MM.1S (cell line): ENCODE measurements around the gene GDAP2.

Experiments used
- DNase-seq: peaks from one replicate; pipeline ENCODE4 v3.0.0-alpha.2; 2015
- H2AFZ ChIP-seq: fragments of 300-600 bp; sonication (generic); 2 replicates; pipeline ENCODE4 v1.6.0; 2016; ENCODE audit warnings: antibody characterized with exemption, low read length
- H3F3A ChIP-seq: fragments of 300-600 bp; sonication (generic); 2 replicates; pipeline ENCODE4 v1.6.1; 2016; ENCODE audit warnings: mild to moderate bottlenecking, antibody characterized with exemption, low read length, moderate library complexity, mixed read lengths; ENCODE audit not compliant: insufficient read depth
- H3K27ac ChIP-seq: fragments of 300-600 bp; sonication (generic); 2 replicates; pipeline ENCODE4 v1.5.1; 2016; ENCODE audit warnings: mild to moderate bottlenecking, low read length
- H3K27me3 ChIP-seq: fragments of 300-600 bp; sonication (generic); replicated peaks from 2 replicates; pipeline ENCODE4 v1.6.0; 2016; ENCODE audit warnings: low read length; ENCODE audit not compliant: insufficient read depth
- H3K36me3 ChIP-seq: fragments of 300-600 bp; sonication (generic); replicated peaks from 2 replicates; pipeline ENCODE4 v1.6.1; 2016; ENCODE audit warnings: mild to moderate bottlenecking, low read length, mixed read lengths; ENCODE audit not compliant: insufficient read depth
- H3K4me1 ChIP-seq: fragments of 300-600 bp; sonication (generic); 2 replicates; pipeline ENCODE4 v1.6.1; 2016; ENCODE audit warnings: low read length, mixed read lengths
- H3K4me2 ChIP-seq: fragments of 300-600 bp; sonication (generic); 2 replicates; pipeline ENCODE4 v1.6.0; 2016; ENCODE audit warnings: low read depth, low read length
- H3K4me3 ChIP-seq: fragments of 300-600 bp; sonication (generic); 2 replicates; pipeline ENCODE4 v1.5.1; 2016; ENCODE audit warnings: low read length, mixed read lengths
- H3K79me2 ChIP-seq: fragments of 300-600 bp; sonication (generic); 2 replicates; pipeline ENCODE4 v1.6.1; 2016; ENCODE audit warnings: mixed run types, low read length, mixed read lengths
- H3K9ac ChIP-seq: fragments of 300-600 bp; sonication (generic); 2 replicates; pipeline ENCODE4 v1.6.1; 2016; ENCODE audit warnings: low read length, mixed read lengths
- H3K9me2 ChIP-seq: fragments of 300-600 bp; sonication (generic); replicated peaks from 2 replicates; pipeline ENCODE4 v1.6.1; 2016; ENCODE audit warnings: mild to moderate bottlenecking, low read length, mixed read lengths; ENCODE audit not compliant: insufficient read depth
- H3K9me3 ChIP-seq: fragments of 300-600 bp; sonication (generic); replicated peaks from 2 replicates; pipeline ENCODE4 v1.6.1; 2016; ENCODE audit warnings: mild to moderate bottlenecking, low read length, mixed read lengths; ENCODE audit not compliant: insufficient read depth
- H4K20me1 ChIP-seq: fragments of 300-600 bp; sonication (generic); 2 replicates; pipeline ENCODE4 v1.6.1; 2016; ENCODE audit warnings: mild to moderate bottlenecking, low read length, moderate library complexity, mixed read lengths; ENCODE audit not compliant: insufficient read depth
- CTCF ChIP-seq: fragments of 300-600 bp; sonication (generic); IDR thresholded peaks from 2 replicates; pipeline ENCODE4 v1.5.1; 2016; ENCODE audit warnings: antibody characterized with exemption, low read length, mixed read lengths
- EZH2 ChIP-seq: fragments of 300-600 bp; sonication (generic); optimal IDR thresholded peaks from 2 replicates; pipeline ENCODE3; 2017; ENCODE audit warnings: low read depth, mild to moderate bottlenecking, antibody characterized with exemption, low read length, mixed read lengths
- EZH2phosphoT487 ChIP-seq: fragments of 300-600 bp; sonication (generic); IDR thresholded peaks from 2 replicates; pipeline ENCODE4 v1.6.1; 2018; ENCODE audit warnings: antibody characterized with exemption, low read length

Gene GDAP2

GRCh38 chr1:117942293-117942692 is 12.9 kb upstream of the GDAP2 start:
- Histone ChIP-seq H3K9me3 (no peaks in the 10 kb centered on the region), H3K27ac (no peak overlapping the region), H3K9ac (no peak overlapping the region), H2AFZ (no peak overlapping the region), H3K27me3 (no peaks in the 10 kb centered on the region), H3K79me2 (no peaks in the 10 kb centered on the region), H4K20me1 (no peaks in the 10 kb centered on the region), H3K4me1 (no peaks in the 10 kb centered on the region), H3K4me3 (no peak overlapping the region), H3K9me2 (no peaks in the 10 kb centered on the region), H3K4me2 (no peak overlapping the region), H3F3A (no peaks in the 10 kb centered on the region), H3K36me3 (no peaks in the 10 kb centered on the region; the same call in 1 of the 2 replicates)
- DNase-seq, result no peak
- TF ChIP-seq EZH2 (no peak), EZH2phosphoT487 (no peak), CTCF (no peak)

- Histone ChIP-seq H3K4me2 (no peak overlapping the region), H3K9me3 (no peaks in the 10 kb centered on the region), H3K9ac (no peak overlapping the region), H3K79me2 (peaks cover 53% of the 10 kb centered on the region), H3K4me1 (0 out of 2 replicates have a peak, but pooled peaks cover 3% of the 10 kb centered on the region), H3K4me3 (no peak overlapping the region), H2AFZ (no peak overlapping the region), H3K9me2 (no peaks in the 10 kb centered on the region), H4K20me1 (no peaks in the 10 kb centered on the region), H3F3A (peaks cover 6% of the 10 kb centered on the region; the same call in 1 of the 2 replicates), H3K27ac (no peak overlapping the region), H3K27me3 (no peaks in the 10 kb centered on the region), H3K36me3 (no peaks in the 10 kb centered on the region)
- TF ChIP-seq EZH2, result no peak
- TF ChIP-seq EZH2phosphoT487, result no peak
- TF ChIP-seq CTCF, result no peak
- no peak for DNase-seq
Observed at GRCh38 chr1:117933769-117934168, 4.3 kb upstream of the GDAP2 start.

- Histone ChIP-seq H3K27me3 (no peaks in the 10 kb centered on the region), H3K9ac (no peak overlapping the region), H3K4me1 (0 out of 2 replicates have a peak, but pooled peaks cover 3% of the 10 kb centered on the region), H3K4me3 (no peak overlapping the region), H4K20me1 (no peaks in the 10 kb centered on the region), H3K36me3 (no peaks in the 10 kb centered on the region), H2AFZ (no peak overlapping the region), H3K27ac (no peak overlapping the region), H3F3A (peaks cover 6% of the 10 kb centered on the region; the same call in 1 of the 2 replicates), H3K4me2 (no peak overlapping the region), H3K9me3 (no peaks in the 10 kb centered on the region), H3K79me2 (peaks cover 65% of the 10 kb centered on the region), H3K9me2 (no peaks in the 10 kb centered on the region)
- TF ChIP-seq EZH2, result no peak
- TF ChIP-seq EZH2phosphoT487, result no peak
- no peak for TF ChIP-seq CTCF
- no peak for DNase-seq
Observed at GRCh38 chr1:117932576-117932975, 3.2 kb upstream of the GDAP2 start.
